Measurements from ENCODE around the gene ARHGEF4. TPM values are rescaled to one million over a fixed set of nuclear protein-coding genes. Genes with fewer than 3 reads are reported as not detected.

ARHGEF4 gene
- total RNA-seq, 2 donors from 2014 or later, result 50.3 to 54.7 TPM

DNA sequence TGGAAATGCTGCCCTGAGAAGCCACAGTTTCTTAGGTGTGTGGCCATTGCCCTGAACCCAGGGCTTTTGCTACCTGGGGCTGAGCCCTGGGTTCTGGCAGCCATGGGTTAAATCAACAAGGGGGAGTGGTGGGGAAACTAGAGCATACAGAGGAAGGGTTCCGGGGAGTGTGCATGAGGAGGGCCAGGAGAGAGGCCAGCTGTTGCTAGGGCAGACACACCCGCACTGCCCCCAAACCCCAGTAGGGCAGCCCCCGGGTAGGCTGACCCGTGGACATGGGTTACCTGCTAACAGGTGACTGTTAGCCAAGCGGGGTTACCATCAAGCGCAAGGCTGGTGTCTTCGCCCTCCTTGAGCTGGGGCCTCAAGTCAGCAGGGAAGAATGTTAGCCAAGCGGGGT is 14.8 kb upstream of the ARHGEF4 start:
- no peaks in the 10 kb centered on the region for H3K27me3 ChIP-seq (ENCODE audit: control insufficient read depth, insufficient read depth, low read length, poor library complexity, severe bottlenecking)
- H3K4me1 ChIP-seq (ENCODE audit: control insufficient read depth, insufficient read depth, low read length), result no peaks in the 10 kb centered on the region
- 90% methylated on average over 6 of the region's 8 CpGs; no CpG with 5 or more reads in 1 of the 2 experiments for WGBS, 2 experiments (ENCODE audit: insufficient coverage in 1 of 2, insufficient read length in 1 of 2)
- no peak overlapping the region for H3K9ac ChIP-seq (ENCODE audit: extremely low read depth, low read length, poor library complexity, severe bottlenecking)
- no peak overlapping the region for H3K4me3 ChIP-seq (ENCODE audit: low read length)
- DNase-seq, result peak; percentile 37
- no peaks in the 10 kb centered on the region for H3K27me3 Mint-ChIP-seq (ENCODE audit: insufficient read depth)
- H3K27ac Mint-ChIP-seq, result no peak overlapping the region
- H3K36me3 Mint-ChIP-seq (ENCODE audit: low read depth), result no peaks in the 10 kb centered on the region
- peaks cover 8% of the 10 kb centered on the region for H3K4me1 Mint-ChIP-seq
- no peaks in the 10 kb centered on the region for H3K9me3 Mint-ChIP-seq
- H3K4me3 Mint-ChIP-seq, result no peak overlapping the region
- H3K9me3 ChIP-seq (ENCODE audit: control insufficient read depth, low read length), result no peaks in the 10 kb centered on the region
- no peak overlapping the region for H3K27ac ChIP-seq (ENCODE audit: low read depth, low read length)
- TF ChIP-seq, protein P1, sequence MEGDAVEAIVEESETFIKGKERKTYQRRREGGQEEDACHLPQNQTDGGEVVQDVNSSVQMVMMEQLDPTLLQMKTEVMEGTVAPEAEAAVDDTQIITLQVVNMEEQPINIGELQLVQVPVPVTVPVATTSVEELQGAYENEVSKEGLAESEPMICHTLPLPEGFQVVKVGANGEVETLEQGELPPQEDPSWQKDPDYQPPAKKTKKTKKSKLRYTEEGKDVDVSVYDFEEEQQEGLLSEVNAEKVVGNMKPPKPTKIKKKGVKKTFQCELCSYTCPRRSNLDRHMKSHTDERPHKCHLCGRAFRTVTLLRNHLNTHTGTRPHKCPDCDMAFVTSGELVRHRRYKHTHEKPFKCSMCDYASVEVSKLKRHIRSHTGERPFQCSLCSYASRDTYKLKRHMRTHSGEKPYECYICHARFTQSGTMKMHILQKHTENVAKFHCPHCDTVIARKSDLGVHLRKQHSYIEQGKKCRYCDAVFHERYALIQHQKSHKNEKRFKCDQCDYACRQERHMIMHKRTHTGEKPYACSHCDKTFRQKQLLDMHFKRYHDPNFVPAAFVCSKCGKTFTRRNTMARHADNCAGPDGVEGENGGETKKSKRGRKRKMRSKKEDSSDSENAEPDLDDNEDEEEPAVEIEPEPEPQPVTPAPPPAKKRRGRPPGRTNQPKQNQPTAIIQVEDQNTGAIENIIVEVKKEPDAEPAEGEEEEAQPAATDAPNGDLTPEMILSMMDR (conservative IDR thresholded peaks at IDR 0.05), result no peak
- no peaks in the 10 kb centered on the region for H3K36me3 ChIP-seq (ENCODE audit: control insufficient read depth, insufficient read depth, low read length)

DNA sequence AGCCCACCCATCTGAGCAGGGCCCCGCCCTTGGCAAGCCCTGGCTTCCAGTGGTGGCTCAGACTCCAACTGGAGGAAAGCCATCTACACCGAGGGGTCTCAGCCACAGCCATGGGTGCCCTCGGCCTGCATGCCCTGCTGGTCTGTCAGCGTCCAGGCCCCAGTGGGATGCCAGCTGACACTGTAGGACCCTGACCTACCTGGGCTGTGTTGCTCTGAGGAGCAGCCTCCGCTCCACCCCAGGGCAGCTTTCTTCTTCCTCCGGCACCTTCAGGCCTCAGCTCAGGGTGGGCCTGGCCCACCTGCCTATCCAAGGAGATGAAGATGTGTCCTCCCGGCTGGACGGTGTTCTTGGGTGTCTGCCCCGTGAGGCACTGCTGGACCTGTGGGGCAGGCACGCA is 13.9 kb upstream of the ARHGEF4 start:
- no peaks in the 10 kb centered on the region for H3K4me1 ChIP-seq (ENCODE audit: control insufficient read depth, insufficient read depth, low read length)
- H3K27me3 Mint-ChIP-seq (ENCODE audit: insufficient read depth), result no peaks in the 10 kb centered on the region
- no peaks in the 10 kb centered on the region for H3K9me3 Mint-ChIP-seq
- H3K4me1 Mint-ChIP-seq, result peaks cover 8% of the 10 kb centered on the region
- H3K27ac ChIP-seq (ENCODE audit: low read depth, low read length), result no peak overlapping the region
- H3K27me3 ChIP-seq (ENCODE audit: control insufficient read depth, insufficient read depth, low read length, poor library complexity, severe bottlenecking), result no peaks in the 10 kb centered on the region
- TF ChIP-seq, protein P1 (conservative IDR thresholded peaks at IDR 0.05), result no peak
- no peak overlapping the region for H3K27ac Mint-ChIP-seq
- H3K9ac ChIP-seq (ENCODE audit: extremely low read depth, low read length, poor library complexity, severe bottlenecking), result no peak overlapping the region
- no peak overlapping the region for H3K4me3 ChIP-seq (ENCODE audit: low read length)
- peak; percentile 38 for DNase-seq
- no peaks in the 10 kb centered on the region for H3K9me3 ChIP-seq (ENCODE audit: control insufficient read depth, low read length)
- no peaks in the 10 kb centered on the region for H3K36me3 ChIP-seq (ENCODE audit: control insufficient read depth, insufficient read depth, low read length)
- 93 to 96% methylated on average over 7 to 10 of the region's 10 CpGs for WGBS, 2 experiments (ENCODE audit: insufficient coverage in 1 of 2, insufficient read length in 1 of 2)
- no peak overlapping the region for H3K4me3 Mint-ChIP-seq
- no peaks in the 10 kb centered on the region for H3K36me3 Mint-ChIP-seq (ENCODE audit: low read depth)

DNA sequence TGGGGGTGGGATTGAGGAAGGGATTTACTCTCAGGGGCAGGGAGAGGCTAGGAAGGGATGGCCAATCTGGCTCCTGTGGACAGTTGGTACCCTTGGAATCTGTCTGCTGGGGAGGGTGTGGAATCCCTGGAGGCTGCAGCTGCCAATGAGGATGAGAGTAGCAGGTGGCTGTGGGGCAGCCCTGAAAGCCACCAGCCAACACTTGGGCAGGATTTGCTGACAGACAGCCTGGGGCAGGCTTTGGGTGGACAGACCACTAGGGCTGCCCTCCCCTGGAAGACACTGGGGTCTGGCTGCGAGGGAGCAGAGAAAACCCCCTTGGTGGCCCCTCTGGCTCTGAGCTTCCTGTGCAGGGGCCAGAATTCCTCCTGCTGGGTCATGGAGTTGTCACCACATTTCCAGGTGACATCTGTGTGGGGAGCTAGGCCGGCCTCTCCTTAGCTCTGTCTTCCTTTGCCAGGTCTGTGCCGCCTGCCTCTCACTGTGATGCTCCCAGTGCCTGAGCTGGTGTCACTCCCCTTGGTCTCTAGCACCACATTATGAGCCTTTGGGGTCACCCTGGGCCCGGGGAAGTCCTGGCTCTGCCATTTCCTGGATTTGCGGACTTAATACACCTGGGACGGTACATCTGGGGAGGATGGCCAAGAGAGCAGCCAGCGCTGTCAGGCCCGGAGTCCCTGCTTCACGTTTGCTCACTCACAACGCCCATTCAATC is 13.4 kb upstream of the ARHGEF4 start:
- TF ChIP-seq, protein P1 (conservative IDR thresholded peaks at IDR 0.05), result no peak
- H3K27ac ChIP-seq (ENCODE audit: low read depth, low read length), result no peak overlapping the region
- Mint-ChIP-seq H3K36me3 (ENCODE audit: low read depth) (no peaks in the 10 kb centered on the region), H3K4me1 (peaks cover 8% of the 10 kb centered on the region), H3K27me3 (ENCODE audit: insufficient read depth) (no peaks in the 10 kb centered on the region), H3K27ac (no peak overlapping the region), H3K9me3 (no peaks in the 10 kb centered on the region), H3K4me3 (no peak overlapping the region)
- H3K4me3 ChIP-seq (ENCODE audit: low read length), result no peak overlapping the region
- no peaks in the 10 kb centered on the region for H3K36me3 ChIP-seq (ENCODE audit: control insufficient read depth, insufficient read depth, low read length)
- no peaks in the 10 kb centered on the region for H3K9me3 ChIP-seq (ENCODE audit: control insufficient read depth, low read length)
- H3K4me1 ChIP-seq (ENCODE audit: control insufficient read depth, insufficient read depth, low read length), result no peaks in the 10 kb centered on the region
- H3K9ac ChIP-seq (ENCODE audit: extremely low read depth, low read length, poor library complexity, severe bottlenecking), result no peak overlapping the region
- 88 to 95% methylated on average over 7 to 10 of the region's 10 CpGs for WGBS, 2 experiments (ENCODE audit: insufficient coverage in 1 of 2, insufficient read length in 1 of 2)
- H3K27me3 ChIP-seq (ENCODE audit: control insufficient read depth, insufficient read depth, low read length, poor library complexity, severe bottlenecking), result no peaks in the 10 kb centered on the region
- peak; percentile 43 for DNase-seq
